NCI-H2081 treated with DMSO at 0.1 percent for 48 hours (cell line): Measurements from ENCODE around the gene TTC21B.

Experiments used
- DNase-seq: peaks from one replicate; lab custom pipeline; 2025; lab: John Stamatoyannopoulos, UW

Gene TTC21B

DNA sequence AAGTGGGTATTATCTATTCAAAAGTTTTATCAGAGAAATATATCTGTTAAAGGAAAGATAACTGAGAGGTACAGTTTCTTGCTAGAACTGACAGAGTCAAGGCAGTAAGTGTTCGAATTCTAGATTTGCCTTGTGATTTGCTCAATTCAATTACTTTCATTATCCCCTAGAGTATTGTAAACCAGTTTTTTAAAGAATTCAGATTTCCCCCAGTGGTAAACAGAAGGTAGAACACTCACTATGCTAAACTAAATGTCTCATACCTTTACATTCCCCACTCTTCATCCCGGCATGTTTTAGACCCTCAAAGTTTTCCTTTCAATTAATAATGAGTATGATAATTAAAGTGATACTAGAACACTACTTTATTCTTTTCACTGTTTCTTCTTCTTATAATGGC lies 28.6 kb downstream of the TTC21B start:
- DNase-seq, result no peak

DNA sequence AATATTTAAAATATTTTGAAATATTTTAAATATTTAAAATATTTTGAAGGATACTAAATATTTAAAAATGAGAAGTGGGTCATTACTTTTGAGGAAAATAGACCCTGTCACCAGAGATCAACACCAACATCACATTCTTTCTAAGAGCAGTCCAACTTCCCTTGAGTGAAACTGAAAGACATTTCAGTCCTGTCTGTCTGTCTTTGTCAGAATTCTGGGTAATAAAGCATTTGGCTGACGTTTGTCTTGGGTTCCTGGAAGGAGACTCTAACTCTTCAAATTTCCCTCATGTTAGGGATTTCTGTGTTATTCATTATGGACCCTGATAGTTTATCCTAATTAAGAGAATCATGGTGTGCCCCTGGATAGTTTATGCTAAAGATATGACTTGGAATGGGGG lies 32.8 kb downstream of the TTC21B start:
- no peak for DNase-seq

DNA sequence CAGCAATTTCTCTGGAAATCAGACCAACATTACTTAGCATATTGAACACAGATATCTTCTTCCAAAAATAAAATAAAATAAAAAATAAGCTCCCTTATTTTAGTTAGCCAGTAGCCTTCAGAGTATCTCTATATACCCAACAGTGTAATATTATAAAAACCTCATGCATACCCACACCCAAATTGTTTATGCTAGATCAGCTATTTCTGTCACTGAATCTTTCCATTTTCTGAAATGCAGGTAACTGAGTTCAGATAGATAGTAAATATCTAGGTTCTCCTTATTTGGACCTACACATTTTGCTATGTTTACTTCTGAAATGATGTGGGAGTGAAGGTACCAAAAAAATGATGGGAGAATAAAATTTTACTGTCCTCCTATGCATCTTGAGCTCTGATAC lies 39.9 kb downstream of the TTC21B start:
- DNase-seq, result no peak

DNA sequence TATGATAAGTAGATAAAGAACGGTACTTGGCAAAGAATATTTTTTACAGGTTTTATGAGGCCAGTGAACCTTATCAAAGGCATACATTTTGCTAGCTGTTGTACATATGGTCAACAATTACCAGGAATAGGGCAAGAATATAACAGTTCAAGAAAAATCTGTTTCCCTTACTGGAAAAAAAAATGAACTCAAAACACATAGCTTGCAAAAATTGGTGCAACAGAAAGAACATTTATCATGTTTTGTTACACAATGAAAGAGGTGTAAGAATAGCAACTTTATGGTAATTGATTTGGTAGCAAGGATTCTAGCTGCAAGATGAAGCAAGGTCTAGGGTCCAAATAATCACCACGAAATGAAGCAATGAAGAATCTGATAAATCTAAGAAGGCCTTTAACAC lies 41.6 kb downstream of the TTC21B start:
- no peak for DNase-seq

DNA sequence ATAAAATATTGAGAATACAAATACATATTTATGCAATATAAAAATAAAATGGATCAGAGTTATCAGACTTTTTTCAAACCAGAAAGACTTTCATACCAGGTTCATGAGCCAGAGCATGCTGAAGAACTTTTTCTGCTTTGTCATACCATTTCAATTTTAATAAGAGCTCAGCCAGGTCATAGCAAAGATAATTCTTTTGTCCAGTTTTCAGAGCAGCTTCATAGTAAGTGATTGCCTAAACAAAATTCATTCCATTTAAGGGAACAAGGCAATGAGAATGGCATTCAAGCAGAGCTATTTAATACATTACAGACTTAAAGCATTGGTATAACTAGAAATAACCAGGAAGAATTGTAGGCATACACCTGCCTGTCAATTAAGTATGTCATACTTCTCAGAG lies 42.3 kb downstream of the TTC21B start:
- DNase-seq, result no peak

DNA sequence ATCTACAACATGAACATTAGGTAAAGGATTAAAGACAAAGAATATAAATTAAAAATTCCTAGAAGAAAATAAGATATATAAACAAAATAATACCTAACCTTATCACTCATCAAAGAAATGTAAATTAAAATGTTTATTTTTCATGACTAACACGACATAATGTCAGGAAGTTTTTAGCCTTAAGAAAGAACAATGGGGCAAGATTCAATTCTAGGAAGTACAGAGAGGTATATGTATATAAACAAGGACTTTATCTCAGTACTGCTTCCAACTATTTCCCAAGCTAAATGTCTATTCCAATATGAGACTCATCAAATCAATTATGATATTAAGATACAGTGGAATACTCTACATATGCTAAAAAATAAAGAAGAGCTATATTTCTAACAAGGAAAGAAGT lies 44.1 kb downstream of the TTC21B start:
- no peak for DNase-seq

DNA sequence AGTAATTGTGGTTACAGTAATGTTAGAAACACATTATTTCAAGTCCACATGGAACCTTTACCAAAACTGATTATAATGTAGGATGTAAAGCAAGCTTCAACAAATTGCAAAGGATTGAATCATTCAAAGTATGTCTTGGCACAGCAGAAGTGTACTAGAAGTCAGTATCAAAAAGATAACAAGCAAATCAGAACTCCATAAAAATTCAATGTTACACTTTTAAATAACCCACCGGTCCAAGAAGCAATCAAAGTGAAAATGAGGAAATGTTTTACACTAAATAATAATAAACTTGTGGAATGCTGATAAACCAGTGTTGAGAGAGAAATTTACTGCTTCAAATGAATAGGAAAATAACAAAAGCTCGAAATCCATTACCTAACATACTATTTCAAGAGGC lies 47.7 kb downstream of the TTC21B start:
- DNase-seq, result no peak

DNA sequence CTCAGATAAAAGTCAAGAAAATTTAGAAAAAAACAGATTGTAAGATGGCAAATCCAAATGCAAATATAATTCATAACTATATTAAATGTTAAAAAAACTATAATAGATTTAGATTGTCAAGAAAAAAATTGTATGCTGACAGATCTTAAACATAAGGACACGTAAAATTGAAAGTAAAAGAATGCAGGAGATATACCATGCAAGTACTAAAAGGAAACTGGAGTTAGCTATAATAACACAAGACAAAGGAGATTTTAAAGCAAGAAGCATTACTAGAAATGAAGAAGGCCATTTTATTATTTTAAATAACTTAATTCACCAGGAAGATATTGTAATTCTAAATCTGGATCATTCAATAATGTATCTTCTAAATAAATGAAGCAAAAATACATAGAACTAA lies 48.3 kb downstream of the TTC21B start:
- no peak for DNase-seq

DNA sequence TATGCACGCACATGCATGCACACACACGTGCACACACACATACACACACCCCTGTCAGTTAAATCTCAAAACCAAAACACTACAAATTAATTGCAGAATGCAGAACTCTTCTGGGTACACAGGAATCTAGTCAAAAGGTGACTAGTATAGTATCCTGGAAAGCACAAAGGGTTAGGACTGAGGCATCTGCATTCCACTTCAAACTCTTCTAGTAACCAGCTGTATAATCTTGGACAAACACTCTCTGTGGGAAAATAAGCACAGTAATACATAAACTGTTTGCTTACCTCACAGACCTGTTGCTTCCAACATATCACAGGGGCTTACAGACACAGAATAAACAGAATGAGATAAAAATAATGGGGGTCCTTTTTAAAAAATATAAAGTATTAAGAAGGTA lies 49.1 kb downstream of the TTC21B start:
- DNase-seq, result no peak

DNA sequence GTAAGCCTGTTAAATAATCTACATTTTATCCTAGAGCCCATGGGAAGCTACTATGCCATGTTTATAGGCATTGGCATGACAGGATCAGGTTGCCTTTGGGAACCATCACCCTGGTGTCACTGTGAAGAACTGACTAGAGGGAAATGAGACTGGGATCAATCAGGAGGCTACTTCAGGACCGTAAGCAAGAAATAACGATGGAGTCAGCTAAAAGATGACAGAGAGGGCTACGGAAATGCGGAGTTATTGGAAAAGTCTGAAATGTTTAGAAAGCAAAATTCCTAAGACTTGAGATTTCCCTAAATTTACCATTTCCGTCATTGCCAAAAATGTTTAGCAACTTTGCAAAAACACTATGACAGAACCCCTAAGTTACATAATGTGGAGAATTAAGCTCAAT lies 50.2 kb downstream of the TTC21B start:
- DNase-seq, result no peak

DNA sequence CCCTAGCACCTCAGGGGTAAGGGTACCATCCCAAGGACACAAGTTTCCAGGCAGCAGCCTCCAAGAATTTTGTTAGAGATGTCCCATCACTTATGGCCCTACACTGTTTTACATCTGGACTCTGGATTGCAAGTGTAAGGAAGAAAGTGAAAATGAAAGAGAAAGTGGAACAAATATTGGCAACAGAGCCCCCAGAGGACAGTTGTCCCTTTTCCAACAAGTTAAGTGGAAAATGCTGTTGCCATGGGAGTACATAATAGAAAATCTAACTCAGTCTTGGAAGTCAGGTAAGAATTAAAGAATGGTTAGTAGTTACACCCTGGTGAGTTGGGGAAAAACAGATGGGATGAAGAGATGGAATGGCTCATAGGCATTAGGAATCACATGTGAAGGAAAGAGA lies 50.6 kb downstream of the TTC21B start:
- no peak for DNase-seq

DNA sequence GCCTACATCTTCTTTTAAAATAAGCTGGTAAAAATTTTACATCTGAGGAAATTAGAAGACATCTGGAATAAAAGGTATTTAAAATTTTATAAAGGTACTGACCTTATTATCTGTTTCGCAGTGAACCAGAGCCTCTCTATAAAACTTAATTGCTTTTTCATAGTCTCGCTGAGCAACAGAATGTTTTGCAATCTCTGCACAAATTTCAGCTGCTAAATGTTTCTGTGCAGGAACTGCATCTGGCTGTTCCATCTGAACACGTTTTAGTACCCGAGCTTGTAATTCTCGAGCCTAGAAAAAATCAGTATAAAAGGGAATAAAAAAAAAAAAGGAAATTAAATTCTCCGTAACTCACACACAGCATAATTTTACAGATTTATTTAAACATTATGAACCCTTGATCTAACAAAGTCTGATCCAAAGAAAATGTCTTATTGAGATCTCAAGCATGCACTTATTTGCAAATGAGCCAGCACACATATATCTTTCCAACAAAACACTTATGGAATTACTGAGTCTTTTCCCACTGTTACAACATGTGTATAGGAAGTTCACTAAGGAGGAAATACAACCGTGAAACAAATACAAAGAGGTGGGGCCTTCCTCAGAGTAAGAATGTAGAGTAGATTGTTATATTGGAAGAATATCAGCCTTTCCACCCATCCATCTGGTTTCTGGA lies 51.8 kb downstream of the TTC21B start:
- DNase-seq, result no peak

DNA sequence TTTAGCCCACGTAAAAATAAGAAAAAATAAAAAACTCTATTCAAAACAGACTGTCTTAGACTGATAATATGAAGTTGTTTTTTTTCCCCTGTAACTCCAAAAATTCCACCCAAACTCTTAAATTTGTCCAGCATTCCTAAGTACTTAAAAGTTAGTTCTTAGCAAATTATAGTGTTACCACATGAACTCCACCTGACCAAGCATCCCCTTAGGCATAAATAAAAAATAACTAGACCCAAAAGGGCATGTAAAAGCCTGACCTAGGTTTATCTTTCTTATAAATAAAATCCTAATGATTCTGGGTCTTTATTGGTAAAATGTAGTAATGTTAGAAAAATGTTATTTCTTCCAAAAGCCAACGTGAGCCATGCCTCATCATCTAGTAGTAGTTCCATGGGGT lies 54.3 kb downstream of the TTC21B start:
- no peak for DNase-seq

DNA sequence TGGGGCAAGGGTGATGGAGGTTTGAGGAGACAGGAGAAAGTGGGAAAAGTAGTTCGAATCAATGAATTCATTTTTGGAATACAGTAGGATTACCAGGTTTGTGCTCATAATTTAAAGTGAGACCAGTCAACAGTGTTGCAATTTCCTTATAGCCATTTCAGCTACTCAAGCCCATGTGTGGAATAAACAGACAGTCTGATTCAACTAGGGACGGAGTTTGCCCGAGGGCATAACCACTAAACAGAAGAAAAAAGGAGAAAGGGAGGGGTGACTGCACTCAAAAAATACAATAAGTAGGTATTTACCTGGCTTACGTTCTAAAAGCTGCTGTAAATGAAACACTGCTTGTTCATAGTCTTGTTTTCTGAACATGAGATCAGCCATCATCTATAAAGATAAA lies 55.2 kb downstream of the TTC21B start:
- DNase-seq, result no peak

DNA sequence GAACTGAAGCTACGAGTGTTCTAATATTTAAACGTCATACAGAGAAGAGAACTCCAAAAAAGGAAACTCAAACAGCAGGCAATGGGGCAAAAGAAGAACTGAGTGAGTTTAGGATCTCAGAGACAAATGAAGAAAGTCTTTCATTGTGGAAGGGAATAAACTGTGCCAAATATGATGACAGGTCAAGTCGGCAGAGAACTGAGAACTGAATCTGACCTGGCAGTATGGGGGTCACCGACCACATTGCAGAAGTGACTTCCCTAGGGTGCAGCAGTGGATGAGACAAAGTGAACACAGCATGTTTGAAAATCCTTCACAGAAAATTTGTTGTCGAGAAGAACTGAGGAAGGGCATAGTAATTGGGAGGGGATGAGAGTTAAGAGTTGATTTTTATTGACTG lies 55.9 kb downstream of the TTC21B start:
- no peak for DNase-seq

DNA sequence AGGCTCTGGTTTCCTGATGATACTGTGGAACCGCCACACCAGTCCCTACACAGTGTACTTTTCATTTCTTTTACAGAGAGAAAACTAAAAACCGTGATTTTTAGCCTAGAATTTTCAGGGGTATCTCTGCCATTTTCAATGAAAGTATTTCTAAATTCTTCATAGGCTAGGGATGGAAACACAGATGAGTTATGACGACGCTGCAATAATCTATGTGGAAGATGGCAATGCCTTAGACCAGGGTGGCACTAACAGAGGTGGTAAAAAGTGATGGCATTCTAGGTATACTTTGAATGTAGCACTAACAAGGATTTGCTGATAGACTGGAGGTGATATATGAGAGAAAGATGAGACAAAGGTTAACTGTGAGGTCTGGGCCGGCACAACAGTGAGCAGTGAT lies 56.5 kb downstream of the TTC21B start:
- DNase-seq, result no peak

DNA sequence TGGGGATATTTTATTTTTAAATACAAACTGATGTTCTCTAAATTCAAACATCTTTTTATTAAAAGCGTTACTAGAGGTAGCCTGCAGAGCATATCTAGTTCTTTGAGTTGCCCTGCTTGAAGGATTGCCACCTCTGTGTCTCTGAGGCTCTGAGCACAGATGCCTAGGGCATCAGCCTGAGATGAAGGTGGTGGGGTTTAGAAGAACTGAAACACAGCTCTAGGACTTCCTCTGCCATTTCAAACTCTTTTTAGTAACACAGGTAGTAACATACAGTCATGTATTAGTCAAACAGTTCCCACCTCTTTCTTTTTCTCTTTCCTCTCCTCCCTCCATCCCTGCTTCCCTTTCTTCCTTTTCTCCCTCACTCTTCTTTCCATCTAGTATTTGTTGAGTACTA lies 57.6 kb downstream of the TTC21B start:
- DNase-seq, result no peak

DNA sequence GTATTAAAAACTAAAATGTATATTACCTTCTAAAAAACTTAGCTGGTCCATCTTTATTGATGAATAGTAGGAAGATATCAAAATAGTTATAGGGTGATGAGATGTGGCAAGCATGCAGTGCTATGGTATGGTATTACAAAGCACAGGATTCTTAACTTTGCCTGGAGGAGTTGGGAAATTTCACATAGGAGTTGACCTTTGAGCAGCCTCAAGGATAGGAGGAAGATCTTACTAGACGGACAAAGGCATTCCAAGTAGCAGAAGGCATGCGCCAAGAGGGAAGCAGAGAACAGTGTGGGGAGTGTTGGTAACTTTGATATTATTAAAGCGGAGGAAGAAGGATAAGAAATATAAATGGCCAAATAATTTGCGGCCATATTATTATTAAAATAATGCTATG lies 60.0 kb downstream of the TTC21B start:
- DNase-seq, result no peak

DNA sequence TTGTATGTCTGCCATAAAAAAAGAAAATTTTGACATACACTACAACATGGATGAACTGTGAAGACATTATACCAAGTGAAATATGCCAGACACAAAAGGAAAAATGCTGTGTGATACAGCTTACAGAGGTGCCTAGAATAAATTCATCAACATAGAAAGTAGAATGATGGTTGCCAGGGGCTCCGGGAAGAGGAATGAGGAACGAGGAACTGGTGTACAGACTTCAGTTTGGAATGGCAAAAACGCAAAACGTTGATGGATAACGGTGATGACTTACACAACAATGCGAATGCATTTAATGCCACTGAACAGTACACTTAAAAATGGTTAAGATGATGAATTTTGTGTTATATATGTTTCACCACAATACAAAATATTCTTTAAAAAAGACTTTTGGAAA lies 61.0 kb downstream of the TTC21B start:
- no peak for DNase-seq

DNA sequence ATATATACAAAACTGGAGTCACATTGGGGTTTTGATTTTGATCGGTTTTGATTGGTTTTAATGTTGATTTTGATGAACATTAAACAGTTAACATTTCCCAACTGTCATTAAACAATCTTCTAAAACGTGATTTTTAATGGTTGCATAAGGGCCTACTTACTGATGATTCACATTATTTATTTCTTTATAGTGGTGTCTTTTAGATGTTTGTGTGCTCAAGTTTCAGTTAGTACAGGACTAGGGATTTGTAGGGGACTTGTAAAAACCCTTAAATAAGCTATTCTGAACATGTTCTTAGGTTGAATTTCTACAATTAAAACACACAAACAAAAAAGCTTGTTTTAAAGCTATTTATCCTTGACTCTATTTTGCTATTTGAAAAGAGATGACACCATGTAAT lies 61.6 kb downstream of the TTC21B start:
- no peak for DNase-seq

DNA sequence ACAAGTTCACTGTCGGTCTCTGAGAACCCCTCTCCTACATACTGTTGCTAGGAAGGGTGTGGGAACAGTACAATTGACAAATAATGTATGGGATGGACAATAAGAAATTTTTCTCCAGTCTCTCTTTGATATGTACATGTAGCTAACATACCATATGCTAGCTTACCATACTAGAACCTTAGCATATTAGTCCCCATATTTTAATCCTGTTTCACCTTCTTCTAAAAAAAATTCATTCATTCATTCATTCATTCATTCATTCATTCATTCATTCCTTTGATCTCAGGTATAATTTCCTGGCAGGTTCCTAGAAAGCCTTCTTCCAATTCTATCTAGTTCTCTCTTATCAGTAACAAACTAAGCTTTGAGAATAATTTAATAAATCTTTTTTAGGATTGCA lies 62.2 kb downstream of the TTC21B start:
- DNase-seq, result no peak

DNA sequence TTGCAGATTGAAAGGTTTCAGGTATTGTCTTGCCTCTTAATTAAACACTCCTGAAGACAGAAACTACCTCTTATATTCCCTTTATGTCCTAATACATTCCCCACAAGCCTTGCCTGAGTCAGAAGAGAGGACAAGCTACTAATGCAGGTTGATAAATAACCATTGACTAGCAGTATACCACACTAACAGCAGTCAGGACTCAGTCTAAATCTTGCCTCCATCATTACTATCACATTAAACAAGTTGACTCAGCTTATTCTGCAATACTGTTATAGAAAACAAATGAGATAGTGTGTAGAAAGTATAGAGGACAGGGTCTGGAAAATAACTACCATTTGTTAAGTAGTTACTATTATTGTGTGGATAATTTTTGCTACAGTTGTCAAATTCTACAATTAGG lies 63.8 kb downstream of the TTC21B start:
- DNase-seq, result no peak

DNA sequence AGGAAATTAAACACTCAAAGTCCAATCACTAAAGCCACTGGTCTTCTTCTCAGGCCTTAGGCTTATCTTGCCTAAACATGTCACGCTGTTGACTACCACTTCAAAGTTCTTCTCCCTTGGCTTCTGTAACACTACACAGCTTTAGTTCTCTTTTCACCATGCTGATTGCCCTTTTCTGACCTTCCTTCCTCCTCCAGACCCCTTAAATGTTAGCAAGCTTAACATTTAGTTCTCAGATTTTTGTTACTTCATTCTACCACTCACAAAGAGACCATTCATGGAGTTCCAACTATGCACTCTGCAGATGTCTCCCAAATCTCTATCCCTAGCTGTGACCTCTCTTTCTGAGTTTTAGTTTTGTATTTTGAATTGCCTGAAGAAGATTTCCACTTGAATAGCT lies 64.4 kb downstream of the TTC21B start:
- no peak for DNase-seq

DNA sequence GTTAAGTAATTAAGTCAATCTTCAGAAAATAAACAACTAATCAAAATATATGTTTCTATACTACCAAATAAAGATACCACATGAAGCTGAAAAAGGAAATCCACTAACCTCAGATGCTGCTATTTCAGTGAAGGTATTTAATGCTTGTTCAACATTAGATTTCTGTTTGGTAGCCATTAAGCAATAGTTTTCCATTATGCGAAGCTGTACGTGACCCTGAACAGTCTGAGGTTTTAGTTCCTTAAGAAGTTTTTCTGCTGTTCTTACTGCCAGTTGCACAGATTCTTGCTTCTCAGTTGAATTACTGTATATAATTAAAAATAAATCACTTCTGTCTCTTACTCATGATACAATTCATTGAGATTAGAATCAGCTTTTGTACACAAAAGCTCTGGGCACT lies 65.4 kb downstream of the TTC21B start:
- no peak for DNase-seq
